Cardiac fibroblast (primary cell): ENCODE measurements around the gene SYCN.
A peak's percentile ranks its signal among the peaks of the same experiment; 100 is the strongest.

Experiments
- DNase-seq, 2 donors: peaks; one replicate each; pipeline versions ENCODE4 v3.0.0 to v3.0.0-alpha.2; 2010; ENCODE audit warnings: low read depth in 2 of 2
- H3K4me3 ChIP-seq, 2 donors: replicated peaks in 1 of 2; 1 replicate in 1 of 2; 2 replicates in 1 of 2; pipeline ENCODE4 v1.5.1; 2011; ENCODE audit warnings: low read depth in 2 of 2, low read length in 2 of 2, mild to moderate bottlenecking in 2 of 2, moderate library complexity in 1 of 2
- CTCF ChIP-seq: IDR thresholded peaks from one replicate; pipeline ENCODE4 v1.5.1; 2011; ENCODE audit warnings: low read depth, mild to moderate bottlenecking, low read length, inconsistent platforms

SYCN gene

GRCh38 chr19:39207293-39207836 is 3.3 kb upstream of the SYCN start:
- no peak overlapping the region for H3K4me3 ChIP-seq
- TF ChIP-seq CTCF = no peak
- no peak for DNase-seq

- no peak for TF ChIP-seq CTCF
- no peak for DNase-seq
- H3K4me3 ChIP-seq = no peak overlapping the region
Measured at GRCh38 chr19:39206122-39206521, 2.1 kb upstream of the SYCN start.

GRCh38 chr19:39205449-39205764 is 1.3 kb upstream of the SYCN start:
- no peak overlapping the region for H3K4me3 ChIP-seq
- DNase-seq = no peak
- no peak for TF ChIP-seq CTCF

GRCh38 chr19:39202998-39203355 is 1.1 kb downstream of the SYCN start:
- no peak overlapping the region for H3K4me3 ChIP-seq
- DNase-seq = no peak
- TF ChIP-seq CTCF = no peak

GRCh38 chr19:39200803-39201115 is 3.3 kb downstream of the SYCN start:
- no peak for TF ChIP-seq CTCF
- DNase-seq = no peak
- H3K4me3 ChIP-seq = no peak overlapping the region

- no peak for DNase-seq
- TF ChIP-seq CTCF = no peak
- H3K4me3 ChIP-seq = no peak overlapping the region
Measured at GRCh38 chr19:39200066-39200802, 3.8 kb downstream of the SYCN start.

- DNase-seq = peak; percentile 52 to 80
- no peak overlapping the region for H3K4me3 ChIP-seq
- no peak for TF ChIP-seq CTCF
Measured at GRCh38 chr19:39199025-39199424, 5.0 kb downstream of the SYCN start.
